AG09309 (cell line): Measurements from ENCODE around the gene PRPF31.
A peak's percentile ranks its signal among the peaks of the same experiment; 100 is the strongest.
"Not testable (repeated sequence)": the region's sequence is repeated elsewhere in the genome, so short reads cannot be mapped to it uniquely, and the experiment has no call there.

Experiments used
- DNase-seq: peaks from one replicate; pipeline ENCODE4 v3.0.0-alpha.2; 2010; ENCODE audit warnings: low read depth
- H3K4me3 ChIP-seq: 2 replicates; pipeline ENCODE4 v1.5.1; 2011; ENCODE audit warnings: mild to moderate bottlenecking, low read depth, low read length, moderate library complexity; ENCODE audit not compliant: control insufficient read depth
- CTCF ChIP-seq: IDR thresholded peaks from 2 replicates; pipeline ENCODE4 v1.5.1; 2011; ENCODE audit warnings: mild to moderate bottlenecking, low read depth, low read length, inconsistent platforms; ENCODE audit not compliant: insufficient read depth, control insufficient read depth; ENCODE audit errors: missing control alignments

The PRPF31 gene

DNA sequence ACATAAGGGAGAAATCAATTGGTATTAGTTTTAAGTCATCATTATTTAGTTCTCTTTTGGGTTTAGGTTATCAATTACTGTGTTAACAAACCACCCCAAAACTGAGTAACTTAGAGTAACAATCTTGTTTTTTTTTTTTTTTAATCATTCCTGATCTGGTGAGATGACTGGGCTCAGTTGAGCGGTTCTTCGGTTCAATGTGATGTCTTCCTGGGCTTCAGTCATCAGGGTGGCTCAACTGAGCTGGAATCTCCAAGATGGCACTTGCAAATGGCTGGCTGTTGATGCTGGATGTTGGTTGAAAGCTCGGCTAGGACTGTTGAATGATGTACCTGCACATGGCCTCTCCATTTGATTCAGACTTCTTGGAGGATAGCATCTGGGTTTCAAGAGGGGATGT, 31.1 kb upstream of the PRPF31 start:
- no peak for TF ChIP-seq CTCF
- H3K4me3 ChIP-seq: no peak overlapping the region
- DNase-seq: no peak

- DNase-seq: no peak
- TF ChIP-seq CTCF: no peak
- no peak overlapping the region for H3K4me3 ChIP-seq
Measured at GRCh38 chr19:54094426-54095000, 21.0 kb upstream of the PRPF31 start.

DNA sequence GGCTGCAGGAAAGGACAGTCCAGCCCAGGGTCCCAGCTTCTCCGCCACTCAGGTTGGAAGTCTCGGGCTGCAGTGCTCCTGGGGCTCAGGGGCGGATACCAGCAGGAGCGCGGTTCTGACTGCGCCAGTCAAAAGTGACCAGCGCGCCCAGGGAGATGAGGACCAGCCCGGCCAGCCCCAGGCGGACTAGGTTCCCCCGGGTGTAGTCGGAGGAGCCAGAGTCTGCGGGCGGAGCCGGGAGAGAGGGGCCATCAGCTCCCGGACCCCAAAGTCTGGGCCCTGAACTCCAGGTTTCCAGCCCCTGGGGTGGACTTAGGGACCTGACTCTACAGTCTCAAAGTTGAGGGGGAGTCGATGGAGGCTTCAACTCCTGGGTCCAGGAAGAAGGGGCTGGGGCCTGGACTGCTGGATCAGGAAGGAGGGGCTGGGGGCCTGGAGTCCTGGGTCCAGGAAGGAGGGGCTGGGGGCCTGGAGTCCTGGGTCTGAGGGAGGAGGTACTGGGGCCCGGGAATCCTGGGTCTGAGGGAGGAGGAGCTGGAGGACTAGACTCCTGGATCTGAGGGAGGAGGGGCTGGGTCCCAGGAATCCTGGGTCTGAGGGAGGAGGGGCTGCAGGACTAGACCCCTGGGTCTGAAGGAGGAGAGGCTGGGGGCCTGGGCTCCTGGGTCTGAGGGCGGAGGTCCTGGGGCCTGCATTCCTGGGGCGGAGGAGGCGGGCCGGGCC, 20.3 kb upstream of the PRPF31 start:
- no peak for TF ChIP-seq CTCF
- H3K4me3 ChIP-seq: peak overlapping the region; percentile 34
- no peak for DNase-seq

GRCh38 chr19:54095859-54096616, 19.5 kb upstream of the PRPF31 start:
- peak overlapping the region; percentile 34 for H3K4me3 ChIP-seq
- DNase-seq: not testable (repeated sequence)

DNA sequence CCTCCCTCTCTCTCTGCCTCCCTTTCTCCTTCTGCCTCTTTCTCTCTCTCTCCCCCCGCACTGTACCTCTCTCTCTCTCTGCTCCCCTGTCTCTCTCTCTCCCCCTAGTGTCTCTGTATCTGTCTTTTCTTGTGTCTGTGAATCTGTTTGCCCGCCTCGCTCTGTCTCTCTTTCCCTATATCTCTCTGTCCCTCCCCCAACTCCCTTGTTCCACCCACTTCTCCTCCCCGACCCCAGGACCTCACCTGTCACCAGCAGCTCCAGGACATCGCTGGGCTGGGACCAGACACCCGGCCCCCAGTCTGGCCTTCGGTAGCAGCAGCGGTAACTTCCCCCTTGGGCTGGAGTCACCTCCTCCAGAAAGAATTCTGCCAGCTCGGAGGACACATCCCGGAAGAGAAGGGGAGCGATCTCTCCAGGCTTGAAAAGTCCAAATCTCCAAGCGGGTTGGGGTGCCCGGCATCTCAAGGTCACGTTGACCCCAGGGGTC, 18.9 kb upstream of the PRPF31 start:
- DNase-seq: peak; percentile 16
- TF ChIP-seq CTCF: peak; percentile 60
- H3K4me3 ChIP-seq: peak overlapping the region; percentile 45

- DNase-seq: no peak
- no peak overlapping the region for H3K4me3 ChIP-seq
- no peak for TF ChIP-seq CTCF
Measured at GRCh38 chr19:54099190-54099902, 16.2 kb upstream of the PRPF31 start.

DNA sequence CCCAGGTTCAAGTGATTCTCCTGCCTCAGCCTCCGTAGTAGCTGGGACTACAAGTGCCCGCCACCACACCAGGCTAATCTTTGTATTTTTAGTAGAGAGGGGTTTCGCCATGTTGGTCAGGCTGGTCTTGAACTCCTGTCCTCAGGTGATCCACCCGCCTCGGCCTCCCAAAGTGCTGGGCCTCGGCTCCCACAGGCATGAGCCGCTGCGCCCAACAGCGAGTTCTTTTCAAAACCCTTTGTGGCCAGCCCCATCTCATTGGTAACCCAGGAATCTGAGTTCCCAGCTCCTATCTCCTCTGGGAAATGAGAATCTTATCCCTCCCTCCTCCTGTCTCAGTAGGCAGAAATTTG, 15.7 kb upstream of the PRPF31 start:
- not testable (repeated sequence) for DNase-seq, H3K4me3 ChIP-seq
